Mesenteric fat pad (tissue), 1 donor: ENCODE results near the gene PCMT1. TPM values are rescaled to one million over a fixed set of nuclear protein-coding genes. Genes with fewer than 3 reads are reported as not detected.
A peak's percentile ranks its signal among the peaks of the same experiment; 100 is the strongest.
"Not testable (repeated sequence)": the region's sequence is repeated elsewhere in the genome, so short reads cannot be mapped to it uniquely, and the experiment has no call there.

Experiments
- DNase-seq: peaks from one replicate; pipeline ENCODE4 v3.0.0-alpha.2; 2020; ENCODE audit warnings: low spot score
- total RNA-seq: library from RNA; stranded (reverse); fragmentation: NEBNext Ultra II Directional; extraction: Animal tissue kit (Norgen Biotek cat#: 25700); gene quantifications from one replicate; pipeline ENCODE4 v1.2.1, GENCODE V29; 2021
- donor health status: DM: yes; HTN: yes; CAD: no.

Gene PCMT1
- total RNA-seq, 1 donor from 2014 or later = 78.7 TPM

- DNase-seq = not testable (repeated sequence)
Measured at GRCh38 chr6:149749082-149749593, 403 bp upstream of the PCMT1 start.

DNA sequence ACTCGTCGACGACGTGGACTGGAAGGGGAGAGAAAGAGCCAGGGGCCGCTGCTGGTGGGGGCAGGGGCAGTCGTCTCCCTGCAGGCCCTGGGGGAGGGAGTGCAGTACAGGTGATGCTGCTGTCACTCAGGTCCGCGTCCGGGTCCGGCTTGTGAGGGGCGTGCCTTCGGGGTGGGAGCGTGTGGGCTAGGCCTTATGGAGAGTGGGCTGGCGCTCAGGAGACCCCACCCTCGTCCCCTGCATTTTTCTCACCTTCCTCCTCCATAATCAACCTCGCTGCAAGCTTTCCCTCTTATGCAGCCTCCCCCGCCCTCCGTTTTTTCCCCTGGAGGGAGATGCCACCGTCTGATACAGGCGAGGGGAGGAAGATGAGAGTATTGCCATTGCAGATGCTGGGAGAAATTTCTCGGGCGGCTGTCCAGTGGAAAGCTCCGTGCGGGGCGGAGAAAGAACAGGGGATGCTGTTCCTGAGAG, 632 bp downstream of the PCMT1 start:
- DNase-seq = peak; percentile 90

DNA sequence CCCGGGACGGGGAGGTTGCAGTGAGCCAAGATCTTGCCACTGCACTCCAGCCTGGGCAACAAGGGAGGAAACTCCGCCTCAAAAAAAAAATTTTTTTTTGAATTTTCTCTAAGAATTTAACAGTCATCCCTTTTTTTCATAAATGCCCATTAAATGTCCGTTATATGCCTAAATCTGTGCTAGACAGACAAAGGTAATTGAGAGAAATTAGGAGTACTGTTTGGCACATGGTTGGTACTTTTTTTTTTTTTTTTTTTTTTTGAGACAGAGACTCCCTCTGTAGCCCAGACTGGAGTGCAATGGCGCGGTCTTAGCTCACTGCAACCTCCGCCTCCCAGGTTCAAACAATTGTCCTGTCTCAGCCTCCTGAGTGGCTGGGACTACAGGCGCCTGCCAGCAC, 1.7 kb downstream of the PCMT1 start:
- peak; percentile 43 for DNase-seq

DNA sequence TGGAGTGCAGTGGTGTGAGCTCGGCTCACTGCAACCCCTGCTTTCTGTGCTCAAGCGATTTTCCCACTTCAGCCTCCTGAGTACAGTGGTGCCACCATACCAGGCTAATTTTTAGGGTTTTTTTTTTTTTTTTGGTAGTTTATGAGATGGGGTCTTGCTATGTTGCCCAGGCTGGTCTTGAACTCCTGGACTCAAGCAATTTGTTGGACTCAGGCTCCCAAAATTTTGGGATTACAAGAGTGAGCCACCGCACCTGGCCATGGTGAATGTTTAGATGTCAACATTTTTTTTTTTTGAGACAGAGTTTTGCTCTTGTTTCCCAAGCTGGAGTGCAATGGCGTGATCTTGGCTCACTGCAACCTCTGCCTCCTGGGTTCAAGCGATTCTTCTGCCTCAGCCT, 2.4 kb downstream of the PCMT1 start:
- not testable (repeated sequence) for DNase-seq

- no peak for DNase-seq
Measured at GRCh38 chr6:149752600-149753373, 3.2 kb downstream of the PCMT1 start.

DNA sequence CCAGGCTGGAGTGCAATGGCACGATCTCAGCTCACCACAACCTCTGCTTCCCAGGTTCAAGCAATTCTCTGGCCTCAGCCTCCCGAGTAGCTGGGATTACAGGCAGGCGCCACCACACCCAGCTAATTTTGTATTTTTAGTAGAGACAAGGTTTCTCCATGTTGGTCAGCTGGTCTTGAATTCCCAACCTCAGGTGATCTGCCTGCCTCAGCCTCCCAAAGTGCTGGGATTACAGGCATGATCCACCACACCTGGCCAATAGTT, 3.8 kb downstream of the PCMT1 start:
- peak; percentile 64 for DNase-seq

- DNase-seq = no peak
Measured at GRCh38 chr6:149754548-149754947, 5.0 kb downstream of the PCMT1 start.

DNA sequence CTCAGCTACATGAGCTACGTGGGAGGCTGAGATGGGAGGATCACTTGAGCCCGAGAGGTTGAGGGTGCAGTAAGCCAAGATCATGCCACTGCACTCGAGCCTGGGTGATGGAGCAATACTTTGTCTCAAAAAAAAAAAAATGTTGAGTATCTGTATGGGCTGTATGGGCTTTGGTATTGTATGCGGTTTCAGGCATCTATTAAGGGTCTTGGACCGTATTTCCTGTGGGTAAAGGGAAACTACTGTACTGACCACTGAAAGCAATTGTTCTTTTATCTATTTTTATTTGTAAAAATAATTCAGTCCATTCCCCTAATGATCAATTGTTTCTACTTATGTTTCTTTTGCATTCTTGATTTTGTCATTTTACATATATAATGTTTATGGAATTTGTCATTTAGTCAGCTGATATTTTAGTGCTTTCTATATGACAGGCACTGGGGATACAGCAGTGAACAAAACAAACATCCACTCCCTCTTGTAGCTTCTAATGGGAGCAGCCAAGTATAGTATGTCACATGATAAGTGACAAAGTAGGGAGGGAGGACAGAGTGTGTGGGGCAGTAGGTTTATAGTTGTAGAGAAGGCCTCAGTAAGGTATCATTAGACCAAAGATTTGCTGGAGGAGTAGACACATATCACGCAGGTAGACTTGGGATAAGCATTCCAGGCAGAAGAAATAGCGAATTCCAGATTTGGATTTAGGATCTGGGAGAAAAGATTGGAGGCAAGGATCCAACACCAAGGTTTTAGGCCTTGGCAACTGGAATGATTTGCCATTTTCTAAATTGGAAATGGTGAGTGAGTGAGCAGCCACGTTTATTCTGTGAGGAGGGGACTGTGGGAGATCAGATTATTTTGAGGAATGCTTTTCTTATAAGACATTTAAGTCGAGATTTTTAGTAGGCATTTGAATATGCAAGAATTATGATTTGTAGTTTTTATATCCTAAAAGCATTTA, 6.0 kb downstream of the PCMT1 start:
- no peak for DNase-seq

GRCh38 chr6:149756261-149756636, 6.7 kb downstream of the PCMT1 start:
- no peak for DNase-seq

- DNase-seq = no peak
Measured at GRCh38 chr6:149761438-149761837, 11.9 kb downstream of the PCMT1 start.

GRCh38 chr6:149763866-149764265, 14.3 kb downstream of the PCMT1 start:
- DNase-seq = no peak

DNA sequence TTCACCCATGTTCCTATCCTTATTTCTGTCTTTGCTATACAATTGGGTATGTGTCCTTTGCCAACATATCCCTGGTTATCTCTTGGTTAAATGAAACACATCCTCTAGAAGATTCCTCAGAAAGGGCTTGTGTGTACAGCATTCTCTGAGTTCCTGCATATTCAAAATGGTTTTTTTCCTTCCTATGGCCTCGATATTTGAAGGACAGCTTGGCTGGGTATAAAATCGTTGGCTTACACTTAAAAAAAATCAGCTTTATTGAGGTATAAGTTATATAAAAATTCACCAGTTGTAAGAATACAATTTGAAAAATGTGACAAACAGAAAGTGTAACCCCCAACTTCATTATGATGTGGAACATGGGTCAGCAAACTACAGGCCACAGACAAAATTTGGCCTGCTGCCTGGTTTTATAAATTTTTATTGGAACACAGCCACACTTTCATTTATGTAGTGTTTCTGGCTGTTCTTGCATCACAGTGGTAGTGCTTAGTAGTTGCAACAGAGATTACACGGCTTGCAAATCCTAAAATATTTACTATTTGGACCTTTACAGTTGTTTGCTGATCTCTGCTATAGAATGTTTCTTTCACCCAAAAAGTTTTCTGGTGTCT, 16.7 kb downstream of the PCMT1 start:
- DNase-seq = no peak

DNA sequence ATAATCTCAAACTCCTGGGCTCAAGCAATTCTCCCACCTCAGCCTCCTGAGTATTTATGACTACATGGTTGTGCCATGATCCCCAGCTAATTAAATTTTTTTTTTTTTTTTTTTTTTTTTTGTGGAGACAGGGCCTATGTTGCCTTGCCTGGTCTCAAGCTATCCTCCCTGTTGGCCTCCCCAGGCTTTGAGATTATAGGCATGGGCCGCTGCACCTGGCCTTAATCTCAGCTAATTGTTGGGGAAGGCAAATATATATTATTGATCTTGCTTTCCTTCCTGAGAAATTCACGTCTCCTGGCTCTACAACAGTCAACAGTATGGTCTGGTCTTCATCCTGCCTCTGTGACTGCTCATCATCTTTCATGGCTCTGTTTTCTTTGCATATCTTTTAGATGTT, 20.1 kb downstream of the PCMT1 start:
- DNase-seq = no peak

- DNase-seq = no peak
Measured at GRCh38 chr6:149771185-149771584, 21.6 kb downstream of the PCMT1 start.

GRCh38 chr6:149771925-149772324, 22.4 kb downstream of the PCMT1 start:
- no peak for DNase-seq

GRCh38 chr6:149777624-149778023, 28.1 kb downstream of the PCMT1 start:
- DNase-seq = no peak

- no peak for DNase-seq
Measured at GRCh38 chr6:149779644-149779963, 30.1 kb downstream of the PCMT1 start.

GRCh38 chr6:149781715-149782114, 32.2 kb downstream of the PCMT1 start:
- DNase-seq = no peak

- DNase-seq = no peak
Measured at GRCh38 chr6:149782337-149782736, 32.8 kb downstream of the PCMT1 start.

GRCh38 chr6:149783551-149783950, 34.0 kb downstream of the PCMT1 start:
- no peak for DNase-seq

- DNase-seq = no peak
Measured at GRCh38 chr6:149806127-149806526, 56.6 kb downstream of the PCMT1 start.

- DNase-seq = no peak
Measured at GRCh38 chr6:149809798-149810197, 60.3 kb downstream of the PCMT1 start.
